ENCODE data around the gene LOXL3. TPM values are rescaled to one million over a fixed set of nuclear protein-coding genes. Genes with fewer than 3 reads are reported as not detected.

Gene LOXL3
- total RNA-seq, 1 experiment from 2014 or later: 29.0 TPM

DNA sequence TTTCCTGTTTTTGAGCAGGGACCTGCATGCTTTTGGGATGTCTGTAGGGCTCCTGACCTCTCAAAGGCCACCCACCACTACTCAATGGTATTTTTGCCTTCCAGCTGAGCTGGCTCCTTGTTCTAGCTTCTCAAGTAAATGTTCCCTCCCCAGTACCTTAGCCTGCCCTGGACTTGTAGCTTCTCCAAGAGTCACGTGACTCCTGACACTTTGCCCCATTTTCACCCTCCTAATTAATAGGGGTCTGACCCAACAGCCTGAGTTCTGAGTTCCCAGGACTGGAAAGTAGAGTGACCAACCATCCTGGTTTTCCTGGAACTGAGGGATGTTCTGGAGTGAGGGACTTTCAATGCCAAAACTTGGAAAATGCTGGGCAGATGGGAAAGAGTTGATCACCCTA, 58.3 kb downstream of the LOXL3 start:
- Histone ChIP-seq H3K4me1 (ENCODE audit: insufficient read depth, low read length) (no peaks in the 10 kb centered on the region), H3K4ac (ENCODE audit: low read depth, low read length) (no peak overlapping the region), H2BK120ac (ENCODE audit: low read depth, low read length, poor library complexity, severe bottlenecking) (no peak overlapping the region), H3K79me2 (ENCODE audit: insufficient read depth, low read length) (no peaks in the 10 kb centered on the region), H2BK20ac (ENCODE audit: low read depth, low read length, poor library complexity, severe bottlenecking) (no peak overlapping the region), H4K91ac (ENCODE audit: insufficient read length, low read depth, low read length) (no peak overlapping the region), H4K8ac (replicated peaks; ENCODE audit: insufficient read length, low read depth, low read length) (no peak overlapping the region), H3T11ph (ENCODE audit: low read length) (no peak overlapping the region), H3K27ac (ENCODE audit: insufficient read length, low read depth, low read length) (no peak overlapping the region), H3K14ac (ENCODE audit: insufficient read depth, low read length) (no peak overlapping the region), H4K20me1 (ENCODE audit: control insufficient read depth, insufficient read depth, insufficient read length) (no peaks in the 10 kb centered on the region), H3K27me3 (ENCODE audit: insufficient read depth, low read length) (peaks cover 48% of the 10 kb centered on the region), H2AK5ac (ENCODE audit: insufficient read length, low read length) (no peak overlapping the region), H2BK12ac (ENCODE audit: insufficient read length, low read depth, low read length) (no peak overlapping the region), H3K23ac (ENCODE audit: insufficient read length, low read depth, low read length) (no peak overlapping the region), H2BK5ac (ENCODE audit: insufficient read length, low read length) (no peak overlapping the region), H2AFZ (ENCODE audit: low read length) (no peak overlapping the region), H3K18ac (ENCODE audit: insufficient read length, low read depth, low read length) (no peak overlapping the region), H3K9ac (ENCODE audit: extremely low read depth, insufficient read length, low read length) (no peak overlapping the region), H2BK15ac (ENCODE audit: low read depth, low read length) (no peak overlapping the region), H4K5ac (ENCODE audit: insufficient read length, low read depth, low read length) (no peak overlapping the region), H3K79me1 (ENCODE audit: insufficient read depth, low read depth, low read length, poor library complexity, severe bottlenecking) (no peaks in the 10 kb centered on the region), H3K4me2 (ENCODE audit: insufficient read depth, insufficient read length, low read length) (no peak overlapping the region), H3K23me2 (ENCODE audit: insufficient read length, low read depth, low read length, poor library complexity, severe bottlenecking) (peaks cover 23% of the 10 kb centered on the region), H3K56ac (ENCODE audit: insufficient read length, low read depth, low read length) (no peak overlapping the region), H3K9me3 (ENCODE audit: control insufficient read depth, low read depth, low read length) (no peaks in the 10 kb centered on the region)
- Mint-ChIP-seq H3K4me1 (peaks cover 18 to 26% of the 10 kb centered on the region in 2 experiments), H3K9me3 (peaks cover 0 to 2% of the 10 kb centered on the region in 2 experiments; a peak in 1 of 5 replicates), H3K27me3 (ENCODE audit: low read depth) (peaks cover 61% of the 10 kb centered on the region), H3K4me3 (no peak overlapping the region), H3K27ac (0 out of 7 replicates have a peak overlapping the region, but pooled peaks of 1 of the 3 experiments have one; percentile 54), H3K36me3 (ENCODE audit: insufficient read depth in 1 of 3, low read depth in 3 of 3) (peaks cover 26 to 40% (median 38%) of the 10 kb centered on the region in 3 experiments)
- TF ChIP-seq, protein P1, sequence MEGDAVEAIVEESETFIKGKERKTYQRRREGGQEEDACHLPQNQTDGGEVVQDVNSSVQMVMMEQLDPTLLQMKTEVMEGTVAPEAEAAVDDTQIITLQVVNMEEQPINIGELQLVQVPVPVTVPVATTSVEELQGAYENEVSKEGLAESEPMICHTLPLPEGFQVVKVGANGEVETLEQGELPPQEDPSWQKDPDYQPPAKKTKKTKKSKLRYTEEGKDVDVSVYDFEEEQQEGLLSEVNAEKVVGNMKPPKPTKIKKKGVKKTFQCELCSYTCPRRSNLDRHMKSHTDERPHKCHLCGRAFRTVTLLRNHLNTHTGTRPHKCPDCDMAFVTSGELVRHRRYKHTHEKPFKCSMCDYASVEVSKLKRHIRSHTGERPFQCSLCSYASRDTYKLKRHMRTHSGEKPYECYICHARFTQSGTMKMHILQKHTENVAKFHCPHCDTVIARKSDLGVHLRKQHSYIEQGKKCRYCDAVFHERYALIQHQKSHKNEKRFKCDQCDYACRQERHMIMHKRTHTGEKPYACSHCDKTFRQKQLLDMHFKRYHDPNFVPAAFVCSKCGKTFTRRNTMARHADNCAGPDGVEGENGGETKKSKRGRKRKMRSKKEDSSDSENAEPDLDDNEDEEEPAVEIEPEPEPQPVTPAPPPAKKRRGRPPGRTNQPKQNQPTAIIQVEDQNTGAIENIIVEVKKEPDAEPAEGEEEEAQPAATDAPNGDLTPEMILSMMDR (conservative IDR thresholded peaks at IDR 0.05): no peak
- no peak for DNase-seq
- no CpG with 5 or more reads among the region's 1 CpG for WGBS (ENCODE audit: extremely low coverage, insufficient read length, low lambda C conversion rate)

All from H9 (cell line).